Left hindlimb (tissue), 1 donor: ENCODE data around the gene TRABD2B.

ENCODE experiments used
- DNase-seq: peaks from one replicate; pipeline ENCODE4 v3.0.0-alpha.2; 2018

Gene TRABD2B

GRCh38 chr1:47751193-47751592 lies 246.0 kb downstream of the TRABD2B start:
- no peak for DNase-seq

GRCh38 chr1:47745715-47746609 lies 251.2 kb downstream of the TRABD2B start:
- no peak for DNase-seq

- DNase-seq, result no peak
Observed at GRCh38 chr1:47742890-47743760, 254.1 kb downstream of the TRABD2B start.

DNA sequence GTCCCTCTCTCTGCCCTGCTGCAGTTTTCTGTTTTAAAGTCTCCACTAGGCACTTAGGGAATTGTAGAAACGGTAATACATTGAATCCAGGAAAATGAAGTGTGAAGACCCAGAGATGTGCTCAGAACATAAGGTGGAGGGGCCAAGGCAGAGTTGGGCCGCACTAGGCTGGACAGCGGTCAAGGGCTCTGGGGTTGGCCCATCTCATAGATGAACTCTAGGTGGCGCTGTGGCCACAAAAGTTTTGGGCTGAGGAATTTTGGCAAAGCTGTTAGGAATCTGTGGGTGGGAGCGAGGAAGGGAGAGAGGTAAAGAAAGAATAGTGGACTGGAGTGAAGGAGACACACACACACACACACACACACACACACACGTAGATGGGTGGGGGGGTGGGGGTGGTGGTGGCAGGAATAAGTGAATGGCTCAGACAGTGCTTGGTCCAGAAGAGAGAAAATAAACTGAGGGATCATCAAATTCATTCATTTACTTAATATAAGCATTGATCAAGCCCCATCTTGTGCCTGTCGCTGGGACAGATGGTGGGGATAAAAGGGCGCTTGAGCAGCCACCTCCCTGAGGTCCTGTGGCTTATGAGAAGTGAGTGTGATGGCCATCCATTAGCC lies 258.5 kb downstream of the TRABD2B start:
- DNase-seq, result peak; percentile 73

DNA sequence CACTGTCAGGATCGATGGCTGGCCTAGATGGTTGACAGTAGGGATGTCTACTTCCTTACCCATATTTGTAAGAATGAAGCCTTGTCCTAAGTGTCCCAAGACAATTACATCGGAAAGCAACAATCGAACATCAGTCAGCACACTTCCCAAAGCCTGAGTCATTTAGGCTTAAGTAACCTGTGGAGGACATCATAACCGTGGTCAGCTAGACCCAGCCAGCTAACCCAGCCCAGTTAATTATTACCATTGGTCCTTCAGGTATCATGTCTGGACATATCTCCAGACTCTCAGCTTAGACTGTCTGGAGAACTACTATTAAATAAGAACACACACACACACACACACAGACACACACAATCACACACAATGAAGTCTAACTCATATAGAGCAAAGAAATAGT lies 264.7 kb downstream of the TRABD2B start:
- DNase-seq, result no peak

DNA sequence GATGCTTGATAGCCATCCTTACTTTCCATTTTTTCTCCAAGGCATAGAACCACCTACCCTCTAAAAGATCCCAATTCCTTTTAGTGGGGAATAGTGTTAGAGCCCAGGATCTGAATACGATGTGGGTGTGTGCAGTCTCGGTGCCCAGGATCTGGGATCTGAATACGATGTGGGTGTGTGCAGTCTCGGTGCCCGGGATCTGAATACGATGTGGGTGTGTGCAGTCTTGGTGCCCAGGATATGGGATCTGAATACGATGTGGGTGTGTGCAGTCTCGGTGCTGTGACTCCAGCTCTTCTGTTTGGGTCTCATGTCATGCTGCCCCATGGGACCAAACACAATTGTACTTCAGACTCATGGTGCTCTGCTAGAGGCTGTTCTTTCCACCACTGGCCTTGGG lies 265.5 kb downstream of the TRABD2B start:
- DNase-seq, result no peak

GRCh38 chr1:47729685-47730084 lies 267.5 kb downstream of the TRABD2B start:
- no peak for DNase-seq

- DNase-seq, result no peak
Observed at GRCh38 chr1:47727697-47728085, 269.5 kb downstream of the TRABD2B start.

DNA sequence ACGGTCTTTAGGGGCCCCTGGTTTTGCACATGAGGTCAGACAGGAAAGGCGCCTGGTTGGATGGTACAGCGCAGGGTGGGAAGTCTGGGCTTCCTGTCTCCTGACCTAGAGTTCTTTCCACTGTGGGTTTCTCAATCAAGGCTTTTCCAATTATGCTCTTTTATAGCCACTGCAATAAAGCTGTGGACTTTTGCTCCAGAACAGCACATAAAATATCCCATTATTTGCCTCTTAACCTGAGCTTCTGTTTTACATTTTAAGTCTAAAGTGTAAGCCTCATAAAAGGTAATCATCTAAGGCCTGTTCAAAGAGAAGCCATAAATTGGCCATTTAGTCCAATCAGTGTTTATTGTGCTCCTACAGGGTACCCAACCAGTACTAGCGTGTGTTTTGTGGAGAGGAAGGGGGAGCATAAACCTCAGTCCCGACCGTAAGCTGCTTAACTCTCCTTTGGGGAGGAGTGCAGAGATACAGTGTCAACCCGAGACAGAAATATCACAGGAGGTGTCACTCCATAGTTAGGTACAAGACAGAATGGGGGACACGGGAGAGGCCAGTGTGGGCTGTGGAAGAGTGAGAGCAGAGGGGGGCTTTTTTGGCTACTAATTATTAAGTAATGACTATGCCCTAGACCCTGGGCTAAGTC lies 270.0 kb downstream of the TRABD2B start:
- no peak for DNase-seq

DNA sequence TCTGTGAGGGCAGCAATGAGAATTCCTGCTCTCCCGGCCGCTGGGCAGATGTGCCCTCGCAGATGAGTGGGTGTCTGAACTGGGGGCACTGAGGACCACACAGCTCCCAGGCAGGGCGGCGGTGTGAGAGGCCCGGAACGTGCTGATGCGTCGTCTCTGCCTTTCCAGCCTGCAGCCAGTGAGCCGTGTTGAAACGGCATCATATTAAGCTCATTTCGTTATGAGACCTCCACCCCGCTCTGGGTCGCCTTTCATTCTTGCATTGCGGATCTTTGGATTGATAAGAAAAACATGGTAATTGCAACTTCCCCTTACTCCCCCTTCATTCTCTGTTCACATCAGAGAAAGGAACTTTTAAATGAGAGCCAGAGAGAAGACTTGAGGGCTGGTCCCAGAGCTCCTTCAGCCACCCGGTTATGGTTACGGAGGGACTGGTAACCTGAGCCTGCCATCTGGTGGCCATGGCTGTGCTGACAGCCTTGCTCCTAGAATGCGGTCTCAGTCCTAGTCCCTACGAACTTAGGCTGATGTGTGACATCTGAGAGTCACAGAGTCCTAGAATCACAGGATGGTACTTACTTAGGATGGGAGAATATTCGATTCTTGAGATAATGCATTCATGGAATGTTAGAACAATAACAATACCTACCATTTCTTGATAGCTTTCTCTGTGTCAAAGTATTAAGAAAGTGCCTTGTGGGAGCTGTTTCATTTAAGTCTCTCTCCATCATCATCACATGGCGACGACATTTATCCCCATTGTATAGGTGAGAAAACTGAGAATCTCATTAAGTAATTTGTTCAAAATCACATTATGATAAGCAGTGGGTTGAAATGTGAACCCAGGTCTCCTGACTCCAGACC lies 271.0 kb downstream of the TRABD2B start:
- DNase-seq, result peak; percentile 79

DNA sequence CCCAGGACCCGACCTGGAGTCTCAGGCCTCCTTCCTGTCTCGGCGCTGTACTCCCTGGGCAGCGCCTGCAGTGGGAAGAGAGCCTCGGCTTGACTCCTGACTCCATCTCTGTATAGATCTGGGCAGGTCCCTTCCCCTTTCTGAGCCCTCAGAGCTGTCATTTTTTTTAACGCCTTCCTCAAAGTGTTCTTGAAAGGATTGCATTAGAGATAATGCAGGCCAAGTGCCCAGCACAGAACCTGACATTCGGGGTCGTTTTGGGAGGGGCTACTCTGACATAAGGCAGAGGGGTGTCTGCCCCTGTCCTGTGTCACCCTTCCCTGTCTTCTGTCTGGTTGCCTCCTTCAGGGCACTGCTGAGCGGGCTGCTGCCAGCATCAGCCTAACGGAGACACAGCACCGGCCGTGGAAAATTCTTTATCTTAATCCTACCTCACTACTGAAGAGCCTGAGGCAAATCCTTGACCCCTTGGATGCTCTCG lies 271.6 kb downstream of the TRABD2B start:
- no peak for DNase-seq

- DNase-seq, result no peak
Observed at GRCh38 chr1:47725000-47725473, 272.1 kb downstream of the TRABD2B start.

DNA sequence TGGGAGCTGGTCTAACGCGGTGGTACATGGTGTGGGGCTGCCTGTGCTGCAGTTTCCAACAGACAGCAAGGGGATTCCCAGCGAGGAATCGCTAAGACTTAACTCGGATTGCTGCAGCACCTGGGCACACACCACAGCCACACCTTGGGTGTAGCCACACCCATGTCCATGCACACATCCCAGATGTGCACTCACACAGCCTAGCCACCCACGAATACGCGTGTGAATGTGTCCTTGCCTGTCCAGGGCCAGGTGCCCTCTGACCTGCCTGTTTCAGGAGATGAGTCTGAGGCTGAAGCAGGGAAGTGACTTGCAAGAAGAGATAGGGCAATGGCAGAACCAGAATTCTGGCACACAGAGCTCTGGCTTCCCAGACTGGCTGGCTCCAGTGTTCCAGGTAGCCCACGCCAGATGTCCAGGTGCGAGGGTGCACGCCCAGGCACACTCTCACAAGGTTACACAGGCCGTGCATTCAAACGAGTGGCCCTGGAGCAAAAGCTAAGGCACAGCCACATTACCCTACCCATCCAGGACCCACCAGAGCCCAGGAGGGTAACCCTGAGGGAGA lies 272.7 kb downstream of the TRABD2B start:
- DNase-seq, result no peak

DNA sequence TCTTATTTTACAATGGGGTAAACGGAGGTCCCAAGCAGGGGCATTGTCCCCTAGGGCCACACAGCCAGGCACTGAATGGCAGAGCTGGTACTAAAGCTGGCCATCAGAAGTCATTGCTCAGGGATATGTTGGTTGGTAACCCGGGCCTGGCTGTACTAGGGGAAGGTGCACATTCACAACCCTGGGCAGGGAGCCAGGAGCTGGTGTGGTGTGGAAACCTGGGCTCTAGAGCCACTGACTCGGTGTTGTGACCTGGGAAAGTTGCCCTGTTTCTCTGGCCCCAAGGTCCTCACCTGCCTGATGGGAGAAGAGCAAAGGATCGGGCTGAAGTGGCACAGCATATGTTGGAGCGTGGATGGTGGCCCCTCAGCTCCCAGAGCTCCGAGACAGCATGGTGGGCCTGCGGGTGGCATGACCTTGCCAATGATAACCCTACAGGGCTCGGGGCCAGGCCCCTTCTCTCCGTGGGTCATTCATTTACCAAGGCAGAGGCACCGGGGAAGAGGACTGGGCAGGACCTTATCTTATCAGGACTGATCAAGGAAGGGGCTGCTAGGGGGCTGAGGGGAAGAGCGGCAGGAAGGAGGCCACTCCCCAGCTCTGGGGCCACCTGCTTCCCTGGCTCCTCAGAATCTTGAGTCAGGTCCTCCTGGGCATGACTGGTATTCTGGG lies 274.1 kb downstream of the TRABD2B start:
- DNase-seq, result no peak

- DNase-seq, result no peak
Observed at GRCh38 chr1:47722101-47722500, 275.1 kb downstream of the TRABD2B start.

DNA sequence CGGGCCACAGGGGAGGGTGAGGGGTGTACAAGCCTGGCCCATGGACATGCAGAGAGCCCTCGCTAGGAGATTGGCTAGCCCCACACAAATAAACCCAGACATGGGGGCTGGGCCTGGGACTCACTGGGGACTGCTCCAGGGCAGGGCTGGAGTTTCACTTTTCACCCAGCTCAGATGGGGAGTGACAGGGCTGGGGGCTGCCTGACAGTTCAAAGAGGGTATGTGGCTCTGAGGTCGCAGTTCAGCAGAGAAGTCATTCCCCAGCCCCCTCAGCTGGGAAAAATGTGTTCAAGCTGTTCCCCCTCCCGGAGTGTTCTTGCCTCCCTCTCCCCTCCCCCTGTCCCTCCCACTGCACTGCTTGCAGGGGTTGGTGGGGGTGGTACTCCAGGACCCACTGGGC lies 277.1 kb downstream of the TRABD2B start:
- no peak for DNase-seq

GRCh38 chr1:47717341-47717740 lies 279.8 kb downstream of the TRABD2B start:
- no peak for DNase-seq

DNA sequence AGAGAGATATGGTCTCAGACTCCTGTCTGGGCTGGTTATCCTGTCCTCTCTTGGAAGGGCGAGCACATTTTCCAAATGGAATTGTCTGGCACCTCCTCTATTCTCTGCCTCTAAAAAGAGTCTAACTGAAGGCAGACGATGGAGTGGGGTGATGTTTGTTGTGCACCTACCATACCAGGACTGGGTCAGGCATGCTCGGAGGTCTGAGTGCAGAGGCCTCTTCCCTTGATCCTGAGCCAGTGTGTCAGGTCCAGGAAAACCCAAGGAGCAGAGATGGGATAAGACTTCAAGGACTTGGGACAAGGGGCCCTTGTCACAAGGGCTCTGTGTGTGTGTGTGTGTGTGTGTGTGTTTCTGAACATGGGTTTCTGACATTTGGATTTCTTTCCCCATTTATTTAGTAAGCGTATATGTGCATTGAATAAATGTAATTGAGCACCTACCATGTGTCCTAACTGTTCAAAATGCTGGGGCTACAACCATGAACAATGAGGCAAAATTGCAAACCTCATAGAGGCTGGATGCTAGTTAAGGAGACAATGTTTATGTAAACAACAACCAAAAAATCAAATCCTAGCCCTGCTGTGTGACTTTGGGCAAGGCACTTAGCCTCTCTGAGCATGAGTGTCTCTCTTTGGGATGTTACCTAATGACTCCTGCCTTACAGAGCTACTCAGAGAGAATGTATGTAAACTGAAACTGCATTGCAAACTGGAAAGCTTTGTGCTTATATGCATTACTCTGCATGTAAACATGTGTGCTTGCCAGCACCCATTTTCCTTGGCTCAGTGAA lies 283.0 kb downstream of the TRABD2B start:
- DNase-seq, result no peak

DNA sequence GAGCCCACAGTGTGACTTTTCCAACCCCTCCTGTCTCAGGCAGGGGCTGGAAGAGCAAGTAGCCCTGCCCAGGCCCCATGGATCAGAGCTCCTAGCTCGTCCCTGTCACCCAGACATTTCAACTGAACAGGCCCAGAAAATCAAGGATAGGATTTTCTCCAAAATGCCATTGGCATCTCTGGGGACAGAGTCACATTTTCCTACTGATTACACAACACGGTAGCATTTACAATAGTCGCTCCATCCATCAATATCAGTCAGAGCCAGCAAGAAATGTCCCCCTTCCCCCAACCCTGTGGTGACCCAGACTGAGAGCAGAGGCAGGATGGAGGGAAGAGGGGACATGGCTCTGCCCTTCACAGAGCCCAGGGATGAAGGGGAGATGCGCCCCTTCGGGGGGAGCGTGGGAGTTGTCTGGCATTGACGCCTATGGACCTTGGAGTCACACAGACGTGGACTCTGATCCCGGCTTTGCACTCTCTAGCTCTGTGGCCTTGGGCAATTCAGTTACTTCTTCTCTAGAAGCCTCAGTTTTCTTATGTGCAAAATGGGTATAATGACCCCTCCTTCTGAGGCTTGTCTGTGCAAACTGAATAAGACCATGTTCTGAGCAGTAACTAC lies 283.7 kb downstream of the TRABD2B start:
- DNase-seq, result no peak
